CD4-positive, alpha-beta T cell treated with Interleukin-6 at 100 ng/mL for 8 hours (primary cell): Measurements from ENCODE around the gene PHAF1.

Experiments
- DNase-seq: peaks from one replicate; pipeline ENCODE4 v3.0.0-alpha.2; 2020; ENCODE audit warnings: mixed read lengths, low spot score

PHAF1 gene

DNA sequence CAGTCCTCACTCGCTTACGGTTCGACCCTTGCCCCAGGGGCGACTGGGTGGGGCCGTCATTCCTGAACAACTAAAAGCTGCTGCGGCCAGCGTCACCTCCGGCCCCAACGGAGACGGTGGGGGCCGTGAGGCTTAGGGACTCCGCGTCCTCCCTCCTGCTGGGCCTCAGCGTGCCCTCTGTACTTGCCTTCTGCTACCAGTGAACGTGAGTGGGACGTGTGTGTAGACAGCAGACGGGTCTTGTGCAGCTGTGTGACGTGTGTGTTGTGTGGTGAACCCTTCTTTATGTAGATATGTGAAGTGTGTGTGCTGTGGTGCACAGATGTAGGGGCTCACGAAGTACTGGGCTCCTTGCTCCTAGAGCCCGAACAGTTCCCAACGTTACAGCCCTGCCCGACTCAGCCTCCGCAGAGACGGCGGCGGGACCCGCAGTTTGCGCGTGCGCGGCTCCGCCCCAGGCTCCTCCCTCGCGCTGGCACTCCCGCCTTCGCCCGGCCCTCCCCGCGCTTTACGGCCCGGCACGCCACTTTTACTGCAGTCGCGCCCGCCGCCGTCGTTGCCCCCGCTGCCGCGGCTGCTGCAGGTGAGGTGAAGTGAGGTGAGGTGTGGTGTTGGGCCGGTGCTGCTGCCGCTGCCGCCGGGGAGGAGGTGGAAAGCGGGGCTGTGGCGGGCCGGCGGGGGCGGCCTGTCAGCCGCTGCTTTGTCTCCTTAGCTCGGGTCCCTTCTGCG is at the start of gene PHAF1:
Gene PHAF1 (plus strand): TSS at position 535 of the 729 bp plus-strand sequence. CDS start 235 bp downstream, outside the sequence.
- peak; percentile 94 for DNase-seq

DNA sequence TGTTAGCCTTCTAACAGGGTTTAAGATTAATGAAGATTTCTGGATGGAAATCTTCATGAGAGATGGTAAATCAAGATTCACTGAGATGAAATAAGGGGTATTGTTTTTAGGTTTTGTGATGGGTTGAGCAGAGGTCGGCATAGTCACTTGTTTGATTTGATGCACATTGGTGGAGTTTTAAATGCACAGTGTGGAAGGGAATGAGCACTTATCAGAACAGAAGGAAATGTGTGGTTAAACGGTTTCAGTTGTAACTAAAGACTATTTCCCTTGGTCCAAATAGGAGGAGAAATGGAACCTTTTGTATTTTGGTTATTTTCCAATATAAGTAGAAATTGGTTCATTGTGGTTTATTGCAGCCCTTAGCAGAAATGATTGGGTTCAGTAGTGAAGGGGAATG is 46.7 kb upstream of the PHAF1 start:
- DNase-seq: no peak

DNA sequence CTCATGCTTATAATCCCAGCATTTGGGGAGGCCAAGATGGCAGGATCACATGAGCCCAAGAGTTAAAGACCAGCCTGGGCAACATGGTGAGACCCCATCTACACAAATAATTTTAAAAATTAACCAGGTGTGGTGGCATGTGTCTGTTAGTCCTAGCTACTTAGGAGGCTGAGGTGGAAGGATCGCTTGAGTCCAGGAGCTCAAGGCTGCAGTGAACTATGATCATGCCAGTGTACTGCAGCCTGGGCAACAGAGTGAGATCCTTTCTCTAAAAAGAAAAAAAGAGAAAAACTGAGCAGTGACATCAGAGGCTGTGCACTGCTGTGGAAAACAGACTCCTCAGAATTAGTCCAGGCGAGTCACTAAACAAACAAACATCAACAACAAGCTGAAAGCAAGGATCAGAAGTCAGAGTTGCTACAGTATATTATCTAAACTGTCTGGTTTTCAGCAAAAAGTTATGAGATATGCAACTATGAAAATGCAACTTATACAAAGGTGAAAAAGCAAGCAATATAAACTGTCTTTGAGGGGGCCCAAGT is 41.5 kb upstream of the PHAF1 start:
- DNase-seq: no peak

DNA sequence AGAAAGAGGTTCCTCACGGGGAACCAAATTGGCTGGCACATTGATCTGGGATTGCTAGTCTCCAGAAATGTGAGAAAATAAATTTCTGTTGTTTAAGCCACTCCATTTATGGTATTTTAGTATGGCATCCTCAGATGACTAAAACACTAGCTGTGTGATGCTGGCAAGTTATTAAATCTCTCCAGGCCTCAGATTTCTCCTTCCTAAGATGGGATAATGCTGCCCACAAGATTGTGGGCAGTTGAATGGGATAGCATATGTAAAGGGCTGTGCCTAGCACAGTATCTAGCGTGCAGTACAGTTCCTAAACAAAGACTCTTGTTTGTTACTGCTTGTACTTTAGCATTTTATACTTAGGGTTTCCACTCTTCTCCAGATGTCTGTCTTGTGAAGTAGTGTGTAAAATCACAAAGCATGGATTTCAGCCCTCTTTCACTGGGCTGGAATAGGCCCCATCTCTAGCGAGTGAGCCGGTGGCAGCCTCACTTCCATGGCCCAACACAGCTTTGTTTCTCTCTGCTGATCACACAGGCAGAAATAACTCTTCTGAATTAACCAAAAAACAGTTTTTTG is 38.2 kb upstream of the PHAF1 start:
- no peak for DNase-seq

DNA sequence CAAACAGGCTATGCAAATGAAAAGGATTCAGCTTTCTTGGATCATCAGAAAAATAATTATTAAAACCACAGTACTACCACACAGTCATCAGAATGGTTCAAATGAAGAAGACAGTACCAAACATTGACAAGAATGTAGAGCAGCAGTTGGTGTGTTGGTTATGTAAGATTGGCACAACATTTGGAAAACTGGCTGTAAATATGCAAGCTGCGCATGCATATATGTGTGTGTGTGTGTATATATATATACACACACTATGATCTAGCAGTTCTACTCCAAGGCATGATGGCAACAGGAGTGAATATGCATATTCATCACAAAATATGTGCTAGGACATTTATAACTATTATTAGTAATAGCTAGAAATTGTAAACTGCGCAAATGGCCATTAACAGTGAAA is 34.4 kb upstream of the PHAF1 start:
- DNase-seq: no peak

DNA sequence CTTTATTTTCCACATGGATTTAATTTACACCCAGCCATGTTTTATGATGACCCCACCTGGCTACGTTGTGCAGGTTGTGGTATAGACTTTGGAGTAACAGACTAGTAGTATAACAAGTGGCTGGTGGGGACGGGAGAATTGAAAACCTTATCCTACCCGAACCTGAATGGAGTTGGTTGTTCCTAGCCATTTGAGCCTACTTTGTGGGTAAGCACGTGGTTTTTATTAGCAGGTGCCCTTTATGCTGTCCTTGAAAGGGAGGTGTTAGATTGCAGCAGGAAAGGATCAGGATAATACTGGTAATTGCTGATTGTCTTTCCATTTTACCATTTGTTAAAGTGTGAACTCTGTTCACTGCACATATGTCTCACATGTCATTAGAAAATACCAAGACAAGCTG is 31.9 kb upstream of the PHAF1 start:
- DNase-seq: no peak

DNA sequence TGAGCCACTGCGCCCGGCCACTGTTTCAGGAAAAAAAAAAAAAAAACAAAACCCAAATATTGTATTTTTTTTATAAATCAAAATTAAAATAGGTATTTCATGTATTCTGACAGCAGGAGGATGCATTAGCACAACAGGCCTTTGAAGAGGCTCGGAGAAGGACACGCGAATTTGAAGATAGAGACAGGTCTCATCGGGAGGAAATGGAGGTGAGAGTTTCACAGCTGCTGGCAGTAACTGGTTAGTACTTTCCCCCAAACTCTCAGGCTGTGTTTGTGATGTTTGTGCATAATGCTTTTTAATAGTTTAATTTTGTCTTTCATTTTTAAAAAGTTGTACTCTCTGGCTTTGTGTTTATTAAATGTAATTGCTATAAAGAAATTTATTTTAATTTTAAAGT is 27.6 kb upstream of the PHAF1 start:
- no peak for DNase-seq

DNA sequence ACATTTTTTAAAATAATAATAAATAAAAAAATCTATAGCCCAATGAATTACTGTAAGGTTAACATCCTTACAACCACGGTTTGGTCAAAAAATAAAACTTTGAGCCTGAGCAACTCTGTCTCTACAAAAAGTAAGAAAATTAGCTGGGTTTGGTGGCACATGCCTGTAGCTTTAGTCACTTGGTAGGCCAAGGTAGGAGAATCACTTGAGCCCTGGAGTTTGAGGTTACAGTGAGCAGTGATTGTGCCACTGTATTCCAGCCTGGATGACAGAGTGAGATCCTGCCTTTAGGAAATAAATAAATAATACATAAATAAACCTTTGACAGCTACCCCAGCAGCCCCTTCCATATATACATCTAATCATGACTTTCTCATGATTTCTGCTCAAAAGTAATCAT is 26.9 kb upstream of the PHAF1 start:
- DNase-seq: no peak

DNA sequence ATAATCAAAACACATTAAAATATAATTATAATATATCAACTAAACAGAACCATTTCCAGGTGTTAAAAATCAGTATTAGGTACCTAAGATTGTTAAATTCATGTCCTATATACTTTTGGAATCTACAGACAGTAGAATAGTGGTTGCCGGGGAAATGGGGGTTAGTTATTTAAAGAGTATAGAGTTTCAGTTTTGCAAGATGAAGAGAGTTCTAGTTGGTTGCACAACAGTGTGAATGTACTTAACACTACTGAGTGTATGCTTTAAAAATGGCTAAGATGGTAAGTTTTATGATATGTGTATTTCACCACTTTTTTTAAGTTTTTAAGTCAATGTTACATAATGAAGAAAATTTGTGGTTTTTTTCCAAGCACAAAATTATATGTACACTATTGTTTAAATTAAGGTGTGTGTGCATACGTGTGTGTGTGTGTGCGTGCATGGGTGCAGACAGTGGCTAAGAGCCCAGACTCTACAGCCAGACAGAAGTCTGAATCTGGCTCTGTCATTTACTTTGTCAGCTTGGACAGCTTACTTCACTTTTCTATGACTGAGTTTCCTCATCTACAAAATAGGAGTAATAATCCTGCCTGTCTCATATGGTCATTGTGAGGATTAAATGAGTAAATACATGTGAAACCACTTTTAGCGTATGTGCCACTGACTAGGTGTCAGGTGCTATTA is 25.3 kb upstream of the PHAF1 start:
- no peak for DNase-seq

DNA sequence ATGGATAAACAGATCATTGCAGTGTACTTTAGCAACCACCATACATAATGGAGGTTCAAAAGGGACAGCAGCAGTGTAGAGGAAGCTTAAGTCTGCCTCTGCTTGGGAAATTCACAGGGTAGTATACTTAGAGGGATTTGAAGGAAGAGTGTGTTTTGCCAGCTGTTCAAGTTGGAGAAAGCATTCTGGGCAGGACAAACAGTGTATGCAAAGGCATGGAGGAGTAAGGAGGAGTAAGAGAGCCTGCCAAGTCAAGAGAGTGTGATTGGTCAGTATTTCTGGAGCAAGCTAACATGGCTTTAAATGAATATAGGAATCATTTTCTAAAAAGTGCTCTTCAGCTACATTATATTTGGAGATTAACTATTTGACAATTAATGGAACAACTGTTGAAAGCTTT is 22.9 kb upstream of the PHAF1 start:
- no peak for DNase-seq

DNA sequence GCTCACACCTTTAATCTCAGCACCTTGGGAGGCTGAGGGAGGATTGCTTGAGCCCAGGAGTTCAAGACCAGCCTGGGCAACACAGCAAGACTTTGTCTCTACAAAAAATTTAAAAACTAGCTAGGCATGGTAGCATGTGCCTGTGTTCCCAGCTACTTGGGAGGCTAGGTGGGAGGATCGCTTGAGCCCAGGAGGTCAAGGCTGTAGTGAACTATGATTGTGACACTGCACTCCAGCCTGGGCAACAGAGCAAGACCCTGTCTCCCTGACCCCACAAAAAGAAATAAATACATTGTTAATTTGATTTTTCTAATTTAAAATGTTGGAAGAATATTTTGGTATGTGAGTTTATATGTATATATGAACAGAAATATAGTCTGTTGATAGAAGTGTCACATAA is 22.4 kb upstream of the PHAF1 start:
- DNase-seq: no peak

DNA sequence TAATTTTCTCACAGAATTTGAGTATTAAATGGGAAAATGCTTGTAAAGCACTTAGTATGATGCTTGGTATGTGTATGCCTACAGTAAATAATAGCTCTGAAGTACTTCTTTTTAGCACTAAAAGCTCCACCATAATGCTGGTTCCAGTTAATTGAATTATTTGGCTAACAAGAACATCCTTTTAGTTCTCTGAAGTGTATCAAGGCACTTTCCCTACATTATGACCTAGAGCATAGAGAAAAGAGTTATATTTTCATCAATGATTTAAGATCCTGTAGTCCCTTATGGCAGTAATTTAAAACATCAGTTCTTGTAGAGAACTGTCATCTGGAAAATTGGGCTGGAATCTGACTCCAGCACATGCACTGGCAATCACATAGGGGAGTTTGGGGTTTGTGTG is 21.9 kb upstream of the PHAF1 start:
- DNase-seq: no peak

DNA sequence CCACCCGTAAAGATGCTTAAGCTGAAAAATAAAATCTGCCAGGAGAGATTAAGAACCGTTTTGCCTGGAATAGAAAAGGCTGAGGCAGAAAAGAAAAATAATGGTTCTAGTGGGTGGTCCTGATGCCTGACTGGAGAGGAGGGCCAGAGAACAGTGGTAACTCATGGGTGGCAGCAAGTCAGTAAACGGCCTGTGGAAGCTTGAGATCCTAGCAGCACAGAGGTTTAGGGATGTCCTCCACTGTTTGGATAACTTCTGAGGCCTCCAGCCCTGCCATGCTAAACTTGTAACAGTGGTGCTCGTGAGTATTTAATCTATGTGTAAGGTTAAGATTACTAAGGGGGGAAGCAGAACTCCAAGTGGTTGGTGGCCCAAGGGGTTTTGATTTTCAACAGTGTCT is 21.2 kb upstream of the PHAF1 start:
- DNase-seq: no peak

DNA sequence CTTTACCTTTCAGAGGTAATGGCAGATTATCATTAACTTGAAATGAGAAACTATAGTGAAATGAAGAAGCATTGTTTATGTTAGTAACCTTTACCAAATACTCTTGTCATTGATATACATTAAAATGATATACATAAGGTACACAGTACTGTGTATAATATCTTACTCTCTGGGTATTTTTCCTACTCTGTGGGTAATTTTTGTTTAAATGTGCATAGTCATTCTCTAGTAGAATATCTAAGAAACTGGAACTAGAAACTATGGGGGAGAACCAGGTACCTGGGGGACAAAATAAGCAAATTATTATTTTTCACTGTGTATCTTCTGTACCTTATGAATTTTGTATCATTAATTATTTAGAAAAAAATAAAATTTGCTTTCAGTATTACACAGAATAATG is 20.6 kb upstream of the PHAF1 start:
- no peak for DNase-seq

DNA sequence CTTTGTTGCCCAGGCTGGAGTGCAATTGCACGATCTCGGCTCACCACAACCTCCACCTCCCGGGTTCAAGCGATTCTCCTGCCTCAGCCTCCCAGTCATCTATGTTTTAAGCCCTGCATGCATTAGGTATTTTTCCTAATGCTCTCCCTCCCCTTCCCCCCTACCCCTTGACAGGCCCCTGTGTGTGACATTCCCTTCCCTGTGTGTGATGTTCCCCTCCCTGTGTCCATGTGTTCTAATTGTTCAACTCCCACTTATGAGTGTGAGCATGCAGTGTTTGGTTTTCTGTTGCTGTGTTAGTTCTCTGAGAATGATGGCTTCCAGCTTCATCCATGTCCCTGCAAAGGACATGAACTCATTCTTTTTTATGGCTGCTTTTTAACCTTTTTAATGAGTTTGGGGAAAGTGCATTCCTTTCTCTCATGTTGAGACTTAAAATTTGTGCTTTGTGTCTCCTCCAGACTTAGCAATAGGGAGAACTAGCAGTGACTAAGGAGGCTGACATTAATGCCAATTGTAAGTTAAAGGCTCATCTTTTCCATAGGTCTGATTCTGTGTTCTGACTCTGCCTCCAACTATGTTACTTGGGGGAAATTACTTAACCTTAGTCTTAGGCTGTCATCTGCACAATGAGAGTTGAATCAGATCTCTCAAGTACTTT is 17.7 kb upstream of the PHAF1 start:
- DNase-seq: no peak

DNA sequence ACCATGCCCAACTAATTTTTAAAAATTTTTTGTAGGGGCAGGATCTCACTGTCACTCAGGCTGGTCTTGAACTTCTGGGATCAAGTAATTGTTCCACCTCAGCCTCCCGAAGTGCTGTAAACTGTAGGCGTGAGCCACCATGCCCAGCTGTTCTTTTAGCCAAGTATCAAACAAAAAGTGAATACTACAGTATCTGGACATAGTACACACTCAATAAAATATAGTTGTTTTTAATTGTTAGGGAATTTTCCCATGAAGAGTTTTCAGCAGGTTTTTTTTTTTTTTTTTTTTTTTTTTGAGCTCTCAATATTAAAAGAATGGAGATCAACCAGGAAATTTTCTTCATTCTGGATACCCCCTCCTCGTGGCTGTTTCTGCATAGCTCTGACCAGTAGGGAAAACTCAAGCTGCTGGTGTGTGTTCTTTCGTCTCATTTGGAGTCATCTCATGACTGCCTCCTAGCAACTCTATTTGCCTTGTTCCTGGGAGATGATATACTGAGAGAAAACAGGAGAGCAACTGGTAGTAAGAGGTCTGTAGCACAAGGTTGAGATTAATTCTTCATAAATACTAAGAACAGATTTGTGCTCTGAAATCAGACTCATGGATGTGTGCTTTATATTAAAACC is 16.5 kb upstream of the PHAF1 start:
- no peak for DNase-seq

DNA sequence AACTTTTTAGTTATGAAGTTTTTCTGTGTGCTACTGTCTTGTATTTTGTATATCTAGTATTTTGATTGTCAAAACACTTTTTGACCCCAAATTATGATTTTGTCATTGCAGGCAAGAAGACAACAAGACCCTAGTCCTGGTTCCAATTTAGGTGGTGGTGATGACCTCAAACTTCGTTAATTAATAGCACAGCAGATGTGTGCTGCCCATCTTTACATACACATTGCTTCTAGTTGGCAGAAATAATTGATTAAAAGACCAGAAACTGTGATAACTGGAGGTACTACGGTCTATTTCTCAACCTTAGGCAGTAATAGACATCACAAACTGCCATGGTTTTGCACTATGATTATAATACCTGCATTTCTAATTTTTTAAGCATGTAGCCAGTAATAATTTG is 11.1 kb upstream of the PHAF1 start:
- no peak for DNase-seq

DNA sequence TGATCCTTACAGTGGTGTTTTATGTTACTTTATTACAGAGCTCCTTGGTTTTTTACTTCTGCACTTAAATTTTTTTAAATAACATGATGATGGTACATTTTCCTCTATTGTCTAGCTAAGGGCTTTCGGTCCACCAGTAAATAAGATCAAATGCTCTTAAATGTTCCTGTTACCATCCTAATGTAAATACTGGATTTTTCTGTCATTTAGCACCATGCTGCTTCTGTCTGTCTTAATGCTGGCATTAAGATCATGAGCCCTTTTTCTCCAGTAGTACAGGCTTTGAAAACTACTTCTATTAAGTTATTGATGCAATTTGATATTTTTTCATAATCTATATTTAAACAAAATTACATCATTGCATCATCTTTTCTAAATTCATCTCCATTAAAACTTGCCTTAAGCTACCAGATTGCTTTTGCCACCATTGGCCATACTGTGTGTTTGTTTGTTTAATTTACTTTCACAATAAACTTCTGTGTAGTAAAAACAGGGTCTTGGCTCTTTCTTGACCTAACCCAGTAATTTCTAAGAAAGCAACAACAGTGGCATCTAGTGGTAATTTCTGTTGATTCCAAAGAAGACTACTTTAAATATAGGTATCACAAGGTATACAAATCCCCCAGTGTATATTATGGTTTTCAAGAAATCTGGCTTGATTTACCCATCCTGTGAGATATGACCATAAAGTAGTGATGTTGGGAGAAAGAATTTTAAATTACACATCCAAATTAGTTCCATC is 9.0 kb upstream of the PHAF1 start:
- DNase-seq: peak; percentile 11

DNA sequence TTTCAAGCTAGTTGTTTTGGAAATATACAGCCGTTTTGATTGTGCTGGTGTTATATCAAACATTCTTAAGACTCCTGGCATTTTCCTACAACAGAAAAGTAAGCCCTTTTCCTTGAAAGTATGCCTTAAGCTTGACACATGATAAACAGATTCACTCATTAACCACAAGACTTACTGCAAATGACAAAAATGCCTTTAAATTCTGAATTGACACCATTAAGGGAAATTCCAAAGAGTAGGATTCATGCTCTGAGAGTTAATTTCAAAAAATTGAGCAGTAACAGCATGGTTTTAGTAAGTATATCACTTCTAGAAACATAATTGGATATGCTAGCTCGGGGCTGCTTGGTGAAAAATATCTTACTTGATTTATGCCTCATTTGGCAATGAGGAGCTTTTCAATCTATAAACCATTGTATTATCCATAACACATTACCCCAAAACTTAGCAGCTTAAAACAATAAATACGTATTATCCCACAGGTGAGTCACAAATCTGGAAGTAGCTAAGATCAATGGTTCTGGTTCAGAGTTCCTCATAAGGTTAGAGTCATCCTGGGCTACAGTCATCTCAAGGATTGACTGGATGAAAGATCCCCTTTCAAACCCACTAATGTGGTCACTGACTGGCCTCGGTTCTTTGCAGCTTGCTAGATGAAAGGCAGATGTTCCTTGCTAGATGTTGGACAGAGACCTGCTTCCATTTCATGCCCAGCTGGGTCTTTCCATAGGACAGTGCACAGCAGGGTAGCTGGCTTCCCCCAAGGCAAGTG is 8.2 kb upstream of the PHAF1 start:
- DNase-seq: no peak

DNA sequence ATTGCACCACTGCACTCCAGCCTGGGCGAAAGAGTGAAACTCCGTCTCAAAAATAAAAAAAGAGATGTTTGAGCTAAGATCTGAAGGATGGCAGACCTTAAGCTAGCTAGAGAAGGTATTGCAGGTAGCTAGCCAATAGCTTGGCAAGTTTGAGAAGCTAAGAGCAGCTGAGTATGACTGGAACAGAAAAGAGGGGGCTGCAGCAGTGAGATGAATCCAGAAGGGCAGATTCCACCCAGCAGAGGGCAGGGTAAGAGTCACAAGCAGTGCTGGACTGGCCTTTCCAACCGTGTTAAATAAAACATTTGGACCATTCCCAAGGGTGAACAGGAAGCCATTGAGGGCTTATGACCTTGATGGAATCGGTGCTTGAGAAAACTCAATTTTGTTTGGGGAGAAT is 5.7 kb upstream of the PHAF1 start:
- no peak for DNase-seq

DNA sequence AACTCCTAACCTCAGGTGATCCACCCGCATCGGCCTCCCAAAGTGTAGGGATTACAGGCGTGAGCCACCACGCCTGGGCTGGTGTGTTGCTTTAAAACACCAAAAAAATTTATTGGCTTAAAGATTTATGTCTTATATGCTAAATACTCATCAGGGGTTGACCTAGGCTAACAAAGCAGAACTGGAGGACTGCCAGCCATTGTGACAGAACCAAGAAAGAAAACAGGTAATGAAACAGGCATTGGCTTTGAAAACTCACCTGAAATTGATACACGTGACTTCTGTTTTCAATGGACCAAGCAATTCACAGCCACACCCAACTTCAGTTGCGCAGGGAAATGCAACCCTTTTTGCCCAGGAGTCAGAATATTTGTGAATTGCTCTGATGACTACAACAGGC is 4.9 kb upstream of the PHAF1 start:
- DNase-seq: no peak
